ENCODE measurements around the gene MALRD1. TPM values are rescaled to one million over a fixed set of nuclear protein-coding genes. Genes with fewer than 3 reads are reported as not detected.

Gene MALRD1
- total RNA-seq, 1 donor from 2014 or later, result 0.11 TPM

GRCh38 chr10:19451937-19452336 is 403.3 kb downstream of the MALRD1 start:
- H3K36me3 Mint-ChIP-seq, result no peaks in the 10 kb centered on the region
- H3K9me3 ChIP-seq (ENCODE audit: low read depth), result no peaks in the 10 kb centered on the region
- DNase-seq (ENCODE audit: low spot score), result no peak
- H3K27me3 Mint-ChIP-seq (ENCODE audit: insufficient read depth, low read depth), result peaks cover 2% of the 10 kb centered on the region
- no peaks in the 10 kb centered on the region for H3K4me1 Mint-ChIP-seq
- no peaks in the 10 kb centered on the region for H4K20me1 ChIP-seq (ENCODE audit: low read depth)
- no peak overlapping the region for H3K4me3 Mint-ChIP-seq
- no peaks in the 10 kb centered on the region for H3K79me2 ChIP-seq (ENCODE audit: low read depth)
- TF ChIP-seq EZH2phosphoT487 (IDR thresholded peaks at IDR 0.05) (no peak), EZH2 (IDR thresholded peaks at IDR 0.05) (no peak), CTCF (IDR thresholded peaks at IDR 0.05) (no peak)
- no peak overlapping the region for H3K27ac ChIP-seq
- no peaks in the 10 kb centered on the region for H3K27me3 ChIP-seq
- H3K4me2 ChIP-seq, result no peak overlapping the region
- H3K36me3 ChIP-seq, result no peaks in the 10 kb centered on the region
- peaks cover 3% of the 10 kb centered on the region for H3K9me3 Mint-ChIP-seq
- H3K4me1 ChIP-seq, result no peaks in the 10 kb centered on the region
- no peak overlapping the region for H3K27ac Mint-ChIP-seq
- H2AFZ ChIP-seq (replicated peaks), result no peak overlapping the region
- no peak overlapping the region for H3K4me3 ChIP-seq
- H3F3A ChIP-seq (ENCODE audit: low read depth), result no peaks in the 10 kb centered on the region
- no peak overlapping the region for H3K9ac ChIP-seq

- Histone ChIP-seq H4K20me1 (ENCODE audit: low read depth) (no peaks in the 10 kb centered on the region), H3K27ac (no peak overlapping the region), H3K4me3 (no peak overlapping the region), H3K4me1 (no peaks in the 10 kb centered on the region), H3F3A (ENCODE audit: low read depth) (no peaks in the 10 kb centered on the region), H3K9ac (no peak overlapping the region), H3K27me3 (no peaks in the 10 kb centered on the region), H2AFZ (replicated peaks) (no peak overlapping the region), H3K9me3 (ENCODE audit: low read depth) (no peaks in the 10 kb centered on the region), H3K36me3 (no peaks in the 10 kb centered on the region), H3K4me2 (no peak overlapping the region), H3K79me2 (ENCODE audit: low read depth) (no peaks in the 10 kb centered on the region)
- H3K27ac Mint-ChIP-seq, result no peak overlapping the region
- H3K9me3 Mint-ChIP-seq, result peaks cover 3% of the 10 kb centered on the region
- no peak for DNase-seq (ENCODE audit: low spot score)
- H3K27me3 Mint-ChIP-seq (ENCODE audit: insufficient read depth, low read depth), result peaks cover 2% of the 10 kb centered on the region
- TF ChIP-seq EZH2 (IDR thresholded peaks at IDR 0.05), result no peak
- TF ChIP-seq CTCF (IDR thresholded peaks at IDR 0.05), result no peak
- TF ChIP-seq EZH2phosphoT487 (IDR thresholded peaks at IDR 0.05), result no peak
- no peak overlapping the region for H3K4me3 Mint-ChIP-seq
- H3K36me3 Mint-ChIP-seq, result no peaks in the 10 kb centered on the region
- no peaks in the 10 kb centered on the region for H3K4me1 Mint-ChIP-seq
Measured at GRCh38 chr10:19453967-19454366, 405.4 kb downstream of the MALRD1 start.

GRCh38 chr10:19461588-19461987 is 413.0 kb downstream of the MALRD1 start:
- Mint-ChIP-seq H3K36me3 (no peaks in the 10 kb centered on the region), H3K27ac (no peak overlapping the region)

More at GRCh38 chr10:19461588-19461987, 413.0 kb downstream of the MALRD1 start:
- Histone ChIP-seq H3K27me3 (no peaks in the 10 kb centered on the region), H3K9me3 (ENCODE audit: low read depth) (no peaks in the 10 kb centered on the region), H3K4me1 (no peaks in the 10 kb centered on the region), H3K79me2 (ENCODE audit: low read depth) (no peaks in the 10 kb centered on the region), H2AFZ (replicated peaks) (no peak overlapping the region), H3K27ac (no peak overlapping the region), H3K4me2 (no peak overlapping the region), H3K36me3 (no peaks in the 10 kb centered on the region), H4K20me1 (ENCODE audit: low read depth) (no peaks in the 10 kb centered on the region), H3F3A (ENCODE audit: low read depth) (no peaks in the 10 kb centered on the region), H3K4me3 (no peak overlapping the region), H3K9ac (no peak overlapping the region)
- Mint-ChIP-seq H3K4me1 (no peaks in the 10 kb centered on the region), H3K4me3 (no peak overlapping the region), H3K9me3 (no peaks in the 10 kb centered on the region), H3K27me3 (ENCODE audit: insufficient read depth, low read depth) (no peaks in the 10 kb centered on the region)
- TF ChIP-seq EZH2 (IDR thresholded peaks at IDR 0.05), result no peak
- no peak for TF ChIP-seq EZH2phosphoT487 (IDR thresholded peaks at IDR 0.05)
- TF ChIP-seq CTCF (IDR thresholded peaks at IDR 0.05), result no peak
- no peak for DNase-seq (ENCODE audit: low spot score)

All from neural progenitor cell (in vitro differentiated cells).